ENCODE measurements around the gene OR52N5.
A peak's percentile ranks its signal among the peaks of the same experiment; 100 is the strongest.

The OR52N5 gene

GRCh38 chr11:5783255-5783654 lies at the start of gene OR52N5:
Gene OR52N5, minus strand, starts transcription at chr11:5783355. Its CDS starts 4,721 bp downstream, at chr11:5778634.
- DNase-seq = no peak

- no peak for DNase-seq
Observed at GRCh38 chr11:5831196-5831829, 48.2 kb upstream of the OR52N5 start.

GRCh38 chr11:5818245-5818886 lies 35.2 kb upstream of the OR52N5 start:
- no peak for DNase-seq

GRCh38 chr11:5815534-5815933 lies 32.4 kb upstream of the OR52N5 start:
- DNase-seq = no peak

GRCh38 chr11:5809905-5810795 lies 27.0 kb upstream of the OR52N5 start:
- DNase-seq = no peak

- no peak for DNase-seq
Observed at GRCh38 chr11:5809122-5809519, 26.0 kb upstream of the OR52N5 start.

- DNase-seq = peak; percentile 82
Observed at GRCh38 chr11:5808500-5809121, 25.5 kb upstream of the OR52N5 start, which contains the start of gene OR52N2. Gene OR52N2, plus strand, starts transcription at chr11:5808924. Its CDS starts 11,412 bp downstream, at chr11:5820336.

- no peak for DNase-seq
Observed at GRCh38 chr11:5807580-5807979, 24.4 kb upstream of the OR52N5 start.

GRCh38 chr11:5803982-5804381 lies 20.8 kb upstream of the OR52N5 start:
- no peak for DNase-seq

GRCh38 chr11:5796541-5796940 lies 13.4 kb upstream of the OR52N5 start:
- DNase-seq = no peak

GRCh38 chr11:5791165-5791564 lies 8.0 kb upstream of the OR52N5 start, which contains the start of gene OR52N1:
Gene OR52N1, minus strand, starts transcription at chr11:5791265. Its CDS starts 2,449 bp downstream, at chr11:5788816.
- DNase-seq = no peak

GRCh38 chr11:5767056-5767455 lies 16.1 kb downstream of the OR52N5 start:
- DNase-seq = no peak

- no peak for DNase-seq
Observed at GRCh38 chr11:5753943-5754342, 29.2 kb downstream of the OR52N5 start, which contains the start of gene OR52N4. Gene OR52N4, plus strand, starts transcription at chr11:5754243. Its CDS starts 498 bp downstream, at chr11:5754741.

GRCh38 chr11:5749836-5750235 lies 33.3 kb downstream of the OR52N5 start:
- DNase-seq = no peak

GRCh38 chr11:5746614-5747013 lies 36.5 kb downstream of the OR52N5 start:
- no peak for DNase-seq

GRCh38 chr11:5738431-5738830 lies 44.7 kb downstream of the OR52N5 start:
- DNase-seq = no peak

- DNase-seq = no peak
Observed at GRCh38 chr11:5737670-5738392, 45.3 kb downstream of the OR52N5 start.

GRCh38 chr11:5737091-5737490 lies 46.1 kb downstream of the OR52N5 start:
- DNase-seq = no peak

- DNase-seq = no peak
Observed at GRCh38 chr11:5736396-5736795, 46.8 kb downstream of the OR52N5 start, which contains the start of gene OR56B1. Gene OR56B1, plus strand, starts transcription at chr11:5736448. Its CDS starts 69 bp downstream, at chr11:5736517.

- no peak for DNase-seq
Observed at GRCh38 chr11:5727691-5728090, 55.5 kb downstream of the OR52N5 start.

GRCh38 chr11:5726351-5726750 lies 56.8 kb downstream of the OR52N5 start:
- DNase-seq = no peak

Measured in retina (tissue), 1 donor.